ENCODE results near the gene STX4. TPM values are rescaled to one million over a fixed set of nuclear protein-coding genes. Genes with fewer than 3 reads are reported as not detected.

STX4 gene
- polyA plus RNA-seq, 2 of the 4 experiments (the other 2 are of a cell fraction), result 39.7 to 73.9 TPM

DNA sequence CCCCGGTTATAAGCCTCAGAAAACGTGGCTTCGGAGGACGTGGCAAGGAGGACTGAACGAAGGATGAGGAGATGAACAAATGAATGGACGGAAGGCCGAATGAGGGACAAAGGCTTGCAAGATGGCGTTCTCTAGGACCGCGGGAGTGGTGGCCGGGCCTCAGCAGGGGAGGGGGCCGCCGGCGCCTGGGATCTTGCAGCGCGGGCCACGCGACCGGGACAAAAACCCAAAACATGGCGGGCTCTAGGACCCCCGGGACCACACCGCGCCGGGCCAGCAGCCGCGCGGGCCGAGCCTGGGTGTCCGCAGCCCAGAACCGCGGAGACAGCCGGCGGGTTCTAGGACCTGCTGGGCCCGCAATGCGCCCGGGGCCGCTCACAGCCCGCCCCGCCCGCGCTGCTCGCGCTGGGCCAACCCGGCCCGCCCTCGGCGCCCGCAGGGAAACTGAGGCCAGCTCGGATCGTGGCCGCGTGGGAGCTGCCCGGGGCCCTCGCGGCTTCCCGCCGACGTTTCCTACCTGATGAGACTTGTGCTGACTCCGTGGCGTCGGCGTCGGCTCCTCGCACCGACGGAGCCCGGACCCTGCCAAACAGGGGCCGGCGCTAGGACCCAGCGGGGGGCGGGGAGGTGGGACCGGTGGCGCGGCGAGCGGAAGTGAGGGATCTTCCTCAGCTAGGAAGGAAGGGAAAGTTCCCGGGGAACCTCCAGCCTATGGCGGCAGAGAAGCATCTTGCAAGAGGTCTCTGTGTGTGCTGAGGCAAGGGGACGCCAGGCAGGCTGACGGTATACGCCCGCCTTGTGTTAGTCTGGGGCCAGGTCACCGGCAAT is 40.0 kb downstream of the STX4 start (continued):
- TF ChIP-seq ZSCAN20 (CRISPR knock-in tag; IDR thresholded peaks at IDR 0.05) (no peak), MAZ (IDR thresholded peaks at IDR 0.05; ENCODE audit: borderline replicate concordance, low read depth, low read length) (peak; percentile 69; the same call in 1 of the 2 replicates), PHF8 (IDR thresholded peaks at IDR 0.05; ENCODE audit: borderline replicate concordance, low read depth) (peak; percentile 65), JUN (IDR thresholded peaks at IDR 0.05) (peak; percentile 25 to 27; a peak in 3 of 5 replicates)

DNA sequence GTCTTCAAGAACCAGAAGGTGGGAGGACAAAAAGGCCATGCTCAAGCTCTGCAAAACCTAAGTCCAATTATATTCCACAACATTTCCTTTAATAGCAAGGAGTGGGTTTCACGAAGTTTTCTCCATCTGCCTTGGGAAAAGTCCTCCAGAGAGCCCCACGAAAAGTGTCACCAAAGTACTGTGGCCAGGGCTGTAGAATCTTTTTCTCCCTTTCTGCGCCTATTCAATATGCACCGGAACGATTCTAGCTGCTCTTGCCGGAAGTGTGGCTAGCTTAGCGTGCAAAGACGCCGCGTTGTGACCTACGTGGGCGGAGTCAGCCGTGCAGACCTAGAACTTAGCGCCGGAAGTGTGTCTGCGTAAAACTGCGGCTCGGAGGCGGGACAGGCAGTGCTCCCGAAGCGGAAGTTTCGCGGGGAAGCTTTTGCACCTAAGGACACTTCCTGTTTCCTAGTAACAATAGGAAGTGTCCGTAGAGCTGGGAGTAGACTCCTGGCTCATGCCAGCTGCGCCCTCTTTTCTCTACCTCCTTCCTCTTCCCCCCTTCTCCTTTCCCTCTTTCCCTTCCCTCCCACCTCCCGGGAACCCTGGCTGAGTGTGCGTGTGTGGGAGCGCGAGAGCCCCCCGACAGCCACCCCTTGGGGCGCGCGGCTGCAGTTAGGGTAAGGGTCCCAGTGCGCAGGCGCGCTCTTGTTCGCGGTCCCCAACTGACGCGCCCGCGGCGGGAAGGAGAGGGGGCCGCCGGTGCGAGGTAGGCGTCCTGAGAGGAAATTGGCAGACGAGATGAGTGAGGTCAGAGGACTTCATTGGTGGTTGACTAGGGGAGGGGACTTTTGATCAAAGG is 40.8 kb downstream of the STX4 start, which contains the start of the genes ZNF646 and ZNF668:
Gene ZNF646 (plus strand): TSS at position 453 of the 844 bp plus-strand sequence. CDS start 1,903 bp downstream, outside the sequence.
Gene ZNF668 (minus strand): TSS at position 271 of the 844 bp plus-strand sequence. CDS start 9,781 bp downstream, outside the sequence.
- 2% methylated on average over 45 of the region's 48 CpGs for WGBS (ENCODE audit: missing lambda C conversion rate)
- ChIA-PET POLR2A (interaction anchor here (0.5 to 2.4 kb wide), 26 partner anchors 8 to 386 kb away, joined by 3 to 32 read pairs (median 6); partner anchors contain the start of genes ARMC5, FUS, HSD3B7 and KAT8), CTCF (interaction anchor here (0.8 to 3.6 kb wide), 11 partner anchors 9 to 120 kb away, joined by 3 to 21 read pairs (median 4); partner anchors contain the start of gene HSD3B7)
- DNase-seq (ENCODE audit: low read depth in 1 of 2, low spot score in 1 of 2) (peak; percentile 99 to 100), ATAC-seq (peak; percentile 91 to 92), FAIRE-seq (peak; percentile 73)
- Histone ChIP-seq H3K27ac (peak within 1 kb of the TSS; percentile 98), H3K4me2 (peak within 1 kb of the TSS; percentile 95), H3K9me3 (no peaks in the 10 kb centered on the region), H3K4me3 (peak within 1 kb of the TSS; percentile 90), H3K4me1 (peaks cover 19% of the 10 kb centered on the region)
- TF ChIP-seq CBX8 (IDR thresholded peaks at IDR 0.05) (no peak), PHF8 (IDR thresholded peaks at IDR 0.05; ENCODE audit: borderline replicate concordance, low read depth) (peak; percentile 59; the same call in 1 of the 2 replicates), MYC (IDR thresholded peaks at IDR 0.05; ENCODE audit: borderline replicate concordance, low read length) (0 out of 2 replicates have a peak, but pooled peaks have one; percentile 41), RFX5 (IDR thresholded peaks at IDR 0.05) (no peak; the same call in 1 of the 2 replicates), HOXB13 (CRISPR knock-in tag; IDR thresholded peaks at IDR 0.05; ENCODE audit: low read depth) (no peak), JUN (IDR thresholded peaks at IDR 0.05) (peak; percentile 65 to 86; a peak in 4 of 5 replicates), POLR2A (IDR thresholded peaks at IDR 0.05; ENCODE audit: low read length) (peak; percentile 69), SMC3 (IDR thresholded peaks at IDR 0.05) (no peak), KDM5A (IDR thresholded peaks at IDR 0.05) (peak; percentile 40), REST (IDR thresholded peaks at IDR 0.05) (peak; percentile 25; the same call in 1 of the 2 replicates), BHLHE40 (IDR thresholded peaks at IDR 0.05; ENCODE audit: low read depth, low read length) (no peak), MAX (IDR thresholded peaks at IDR 0.05) (peak; percentile 82), NR3C1 (IDR thresholded peaks at IDR 0.05) (no peak), FOSB (CRISPR knock-in tag; IDR thresholded peaks at IDR 0.05) (peak; percentile 35; the same call in 1 of the 2 replicates), HEYL (CRISPR knock-in tag; IDR thresholded peaks at IDR 0.05) (no peak)
- TF ChIP-seq, protein P1, sequence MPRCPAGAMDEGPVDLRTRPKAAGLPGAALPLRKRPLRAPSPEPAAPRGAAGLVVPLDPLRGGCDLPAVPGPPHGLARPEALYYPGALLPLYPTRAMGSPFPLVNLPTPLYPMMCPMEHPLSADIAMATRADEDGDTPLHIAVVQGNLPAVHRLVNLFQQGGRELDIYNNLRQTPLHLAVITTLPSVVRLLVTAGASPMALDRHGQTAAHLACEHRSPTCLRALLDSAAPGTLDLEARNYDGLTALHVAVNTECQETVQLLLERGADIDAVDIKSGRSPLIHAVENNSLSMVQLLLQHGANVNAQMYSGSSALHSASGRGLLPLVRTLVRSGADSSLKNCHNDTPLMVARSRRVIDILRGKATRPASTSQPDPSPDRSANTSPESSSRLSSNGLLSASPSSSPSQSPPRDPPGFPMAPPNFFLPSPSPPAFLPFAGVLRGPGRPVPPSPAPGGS (IDR thresholded peaks at IDR 0.05), result peak; percentile 78; the same call in 1 of the 3 replicates

Data from A549 (cell line).